Measurements from ENCODE around the gene STK17A. TPM values are rescaled to one million over a fixed set of nuclear protein-coding genes. Genes with fewer than 3 reads are reported as not detected.
A peak's percentile ranks its signal among the peaks of the same experiment; 100 is the strongest.

The STK17A gene
- total and polyA plus RNA-seq, 9 donors = 9.9 to 19.9 (median 12.7) TPM

- TF ChIP-seq, protein P1, sequence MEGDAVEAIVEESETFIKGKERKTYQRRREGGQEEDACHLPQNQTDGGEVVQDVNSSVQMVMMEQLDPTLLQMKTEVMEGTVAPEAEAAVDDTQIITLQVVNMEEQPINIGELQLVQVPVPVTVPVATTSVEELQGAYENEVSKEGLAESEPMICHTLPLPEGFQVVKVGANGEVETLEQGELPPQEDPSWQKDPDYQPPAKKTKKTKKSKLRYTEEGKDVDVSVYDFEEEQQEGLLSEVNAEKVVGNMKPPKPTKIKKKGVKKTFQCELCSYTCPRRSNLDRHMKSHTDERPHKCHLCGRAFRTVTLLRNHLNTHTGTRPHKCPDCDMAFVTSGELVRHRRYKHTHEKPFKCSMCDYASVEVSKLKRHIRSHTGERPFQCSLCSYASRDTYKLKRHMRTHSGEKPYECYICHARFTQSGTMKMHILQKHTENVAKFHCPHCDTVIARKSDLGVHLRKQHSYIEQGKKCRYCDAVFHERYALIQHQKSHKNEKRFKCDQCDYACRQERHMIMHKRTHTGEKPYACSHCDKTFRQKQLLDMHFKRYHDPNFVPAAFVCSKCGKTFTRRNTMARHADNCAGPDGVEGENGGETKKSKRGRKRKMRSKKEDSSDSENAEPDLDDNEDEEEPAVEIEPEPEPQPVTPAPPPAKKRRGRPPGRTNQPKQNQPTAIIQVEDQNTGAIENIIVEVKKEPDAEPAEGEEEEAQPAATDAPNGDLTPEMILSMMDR (IDR thresholded peaks at IDR 0.05) = no peak
- TF ChIP-seq POLR2A (IDR thresholded peaks at IDR 0.05) (no peak), EP300 (IDR thresholded peaks at IDR 0.05) (no peak)
- H3K4me1 ChIP-seq (ENCODE audit: insufficient read depth) = peaks cover 13% of the 10 kb centered on the region
- H3K27me3 ChIP-seq = no peaks in the 10 kb centered on the region
- intact Hi-C loops (cut with DNase I) = loop anchor here in 1 of 4 donors (10.0 kb wide), 1 partner anchor 56 kb away; the partner anchor contains the start of gene STK17A
- H3K27ac ChIP-seq = peak overlapping the region in 1 of 2 donors; percentile 60
- WGBS, 3 donors = 98 to 99% (median 98%) methylated on average over 3 of the region's 3 CpGs
- no peak for DNase-seq
- H3K4me3 ChIP-seq = no peak overlapping the region
- H3K9me3 ChIP-seq = no peaks in the 10 kb centered on the region
- no peaks in the 10 kb centered on the region for H3K36me3 ChIP-seq
Observed at GRCh38 chr7:43640679-43641078, 57.8 kb downstream of the STK17A start.

DNA sequence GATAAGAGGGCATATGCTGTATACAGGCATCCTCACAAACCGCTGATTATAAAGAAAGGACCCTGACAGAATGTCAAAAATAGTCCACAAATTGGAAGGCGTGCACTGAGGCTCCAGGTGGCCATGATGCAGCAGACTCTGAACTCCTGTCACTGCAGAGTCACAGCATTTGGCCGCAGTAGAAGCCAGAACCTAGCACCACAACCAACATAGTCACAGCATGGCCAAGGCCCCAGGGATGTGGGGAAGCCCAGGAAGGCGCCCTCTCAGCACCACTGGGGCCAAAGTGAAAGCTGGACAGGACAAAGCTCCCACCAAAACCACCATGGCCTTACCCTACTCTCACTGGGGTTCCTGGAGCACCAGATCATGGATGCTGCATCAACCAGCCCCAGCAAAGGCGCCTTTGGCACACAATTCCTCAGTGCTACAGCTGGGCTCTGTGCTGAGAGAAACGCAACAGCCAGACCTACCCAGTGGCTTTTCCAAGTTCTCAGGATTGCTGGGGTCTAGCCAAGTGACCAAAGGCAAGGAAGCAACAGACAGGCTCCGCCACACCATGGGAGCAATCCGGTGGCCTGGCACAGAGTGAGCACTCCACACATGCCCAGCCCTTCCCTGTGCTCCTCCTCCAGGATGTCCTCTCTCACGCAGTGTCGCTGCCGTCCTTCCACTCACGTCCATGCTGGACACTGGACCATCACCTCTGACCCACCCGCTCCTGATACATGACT, 60.2 kb downstream of the STK17A start:
- TF ChIP-seq EP300 (IDR thresholded peaks at IDR 0.05) (no peak), POLR2A (IDR thresholded peaks at IDR 0.05) (no peak)
- TF ChIP-seq, protein P1 (IDR thresholded peaks at IDR 0.05) = no peak
- WGBS, 3 donors = 93 to 97% (median 96%) methylated on average over 13 of the region's 13 CpGs
- H3K4me3 ChIP-seq = no peak overlapping the region
- H3K4me1 ChIP-seq (ENCODE audit: insufficient read depth) = peaks cover 33% of the 10 kb centered on the region
- DNase-seq = no peak
- no peak overlapping the region for H3K27ac ChIP-seq
- intact Hi-C loops (cut with DNase I) = loop anchor here in 1 of 4 donors (10.0 kb wide), 1 partner anchor 58 kb away; the partner anchor contains the start of gene STK17A
- no peaks in the 10 kb centered on the region for H3K9me3 ChIP-seq
- H3K27me3 ChIP-seq = no peaks in the 10 kb centered on the region
- no peaks in the 10 kb centered on the region for H3K36me3 ChIP-seq

DNA sequence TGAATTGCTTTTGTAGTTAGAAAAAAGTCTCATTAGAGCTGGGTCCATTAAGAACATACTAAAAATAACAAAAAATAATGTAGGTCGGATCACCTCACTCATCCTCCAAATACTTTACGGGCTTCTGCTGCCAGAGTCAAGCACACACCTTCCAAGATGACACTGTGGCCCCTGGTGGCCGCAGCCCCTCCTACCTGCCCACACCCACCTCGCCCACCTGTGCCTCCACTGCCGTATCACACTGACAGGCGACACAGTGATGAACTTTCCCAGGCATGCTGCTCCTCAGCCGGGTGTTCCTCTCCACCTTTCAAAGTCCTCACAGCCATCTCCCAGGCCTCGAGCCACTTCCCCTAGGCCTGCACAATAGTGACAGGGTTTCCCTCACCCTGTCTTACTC, 60.9 kb downstream of the STK17A start:
- TF ChIP-seq, protein P1 (IDR thresholded peaks at IDR 0.05) = no peak
- no peak for TF ChIP-seq POLR2A (IDR thresholded peaks at IDR 0.05)
- H3K27me3 ChIP-seq = no peaks in the 10 kb centered on the region
- H3K4me1 ChIP-seq (ENCODE audit: insufficient read depth) = peaks cover 34% of the 10 kb centered on the region
- H3K9me3 ChIP-seq = no peaks in the 10 kb centered on the region
- no peak overlapping the region for H3K4me3 ChIP-seq
- no peaks in the 10 kb centered on the region for H3K36me3 ChIP-seq
- DNase-seq = no peak
- intact Hi-C loops (cut with DNase I) = loop anchor here in 1 of 4 donors (10.0 kb wide), 1 partner anchor 59 kb away; the partner anchor contains the start of gene STK17A
- 82 to 89% (median 87%) methylated on average over 8 of the region's 8 CpGs for WGBS, 3 donors
- no peak overlapping the region for H3K27ac ChIP-seq

DNA sequence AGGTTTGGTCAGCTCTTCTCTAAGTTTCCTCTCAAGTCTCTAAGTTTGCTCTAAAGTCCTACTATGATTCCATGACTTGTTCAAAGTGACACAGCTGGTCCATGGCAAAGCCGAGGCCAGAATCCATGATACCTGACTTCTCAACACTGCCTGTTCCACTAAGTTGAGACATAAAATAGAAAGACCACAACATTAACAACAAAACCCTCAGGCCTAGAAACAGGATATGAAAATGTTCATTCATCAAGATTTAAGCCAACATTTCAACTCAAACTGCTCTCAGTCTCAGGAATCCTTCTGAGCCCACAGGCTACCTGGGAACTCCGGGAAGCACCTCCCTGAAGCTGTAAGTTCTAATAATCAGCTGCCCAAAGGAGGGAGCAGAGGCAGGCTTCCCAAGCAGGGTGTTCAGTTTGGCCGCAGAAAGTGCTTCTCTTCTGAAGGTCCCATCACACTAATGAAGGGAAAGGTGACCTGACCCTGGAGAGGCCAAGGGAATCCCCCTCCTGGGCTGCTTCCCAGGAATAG, 62.9 kb downstream of the STK17A start:
- intact Hi-C loops (cut with DNase I) = loop anchor here in 1 of 4 donors (10.0 kb wide), 1 partner anchor 61 kb away; the partner anchor contains the start of gene STK17A
- peaks cover 32% of the 10 kb centered on the region for H3K4me1 ChIP-seq (ENCODE audit: insufficient read depth)
- 76 to 89% (median 82%) methylated on average over 3 of the region's 3 CpGs for WGBS, 3 donors

More for the DNA sequence above, 62.9 kb downstream of the STK17A start:
- Histone ChIP-seq H3K4me3 (no peak overlapping the region), H3K9me3 (no peaks in the 10 kb centered on the region), H3K36me3 (no peaks in the 10 kb centered on the region), H3K27ac (peak overlapping the region in 1 of 2 donors; percentile 75), H3K27me3 (no peaks in the 10 kb centered on the region)
- TF ChIP-seq, protein P1 (IDR thresholded peaks at IDR 0.05) = no peak
- TF ChIP-seq EP300 (IDR thresholded peaks at IDR 0.05) (no peak), POLR2A (IDR thresholded peaks at IDR 0.05) (no peak)
- no peak for DNase-seq

All from ovary (tissue), 9 donors.